GM12864 (cell line): ENCODE data around the gene PLGRKT.
"Not testable (repeated sequence)": the region's sequence is repeated elsewhere in the genome, so short reads cannot be mapped to it uniquely, and the experiment has no call there.

ENCODE experiments used
- DNase-seq: peaks from one replicate; pipeline ENCODE4 v3.0.0-alpha.2; 2011; ENCODE audit warnings: low read depth
- H3K4me3 ChIP-seq: 2 replicates; pipeline ENCODE4 v1.5.1; 2011; ENCODE audit warnings: mild to moderate bottlenecking, low read depth, low read length, control low read depth
- TF ChIP-seq, protein P1 (sequence below): IDR thresholded peaks from 2 replicates; pipeline ENCODE4 v1.5.1; 2011; ENCODE audit warnings: low read depth, mild to moderate bottlenecking, moderate library complexity, low read length, control low read depth, inconsistent platforms; ENCODE audit errors: missing control alignments

The PLGRKT gene

DNA sequence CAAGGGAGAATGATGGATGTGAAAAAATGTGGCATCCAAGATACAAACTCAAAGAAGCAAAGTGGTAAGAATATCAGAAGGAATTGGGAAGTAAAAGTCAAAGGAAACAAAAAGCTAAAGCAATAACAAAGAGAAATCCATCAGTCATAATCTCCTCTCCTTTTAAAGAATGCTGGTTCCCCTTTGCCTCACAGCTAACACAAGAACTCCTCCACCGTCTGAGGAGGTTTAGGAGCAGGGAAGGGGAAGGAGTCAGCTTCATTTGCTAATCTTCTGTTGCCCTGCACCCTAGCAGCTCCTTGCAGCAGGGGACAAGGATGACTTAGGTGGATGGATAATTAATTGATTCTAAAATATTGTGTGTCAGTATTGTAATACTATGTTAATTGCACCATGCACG lies 29.0 kb upstream of the PLGRKT start:
- H3K4me3 ChIP-seq, result no peak overlapping the region
- no peak for DNase-seq
- TF ChIP-seq, protein P1, sequence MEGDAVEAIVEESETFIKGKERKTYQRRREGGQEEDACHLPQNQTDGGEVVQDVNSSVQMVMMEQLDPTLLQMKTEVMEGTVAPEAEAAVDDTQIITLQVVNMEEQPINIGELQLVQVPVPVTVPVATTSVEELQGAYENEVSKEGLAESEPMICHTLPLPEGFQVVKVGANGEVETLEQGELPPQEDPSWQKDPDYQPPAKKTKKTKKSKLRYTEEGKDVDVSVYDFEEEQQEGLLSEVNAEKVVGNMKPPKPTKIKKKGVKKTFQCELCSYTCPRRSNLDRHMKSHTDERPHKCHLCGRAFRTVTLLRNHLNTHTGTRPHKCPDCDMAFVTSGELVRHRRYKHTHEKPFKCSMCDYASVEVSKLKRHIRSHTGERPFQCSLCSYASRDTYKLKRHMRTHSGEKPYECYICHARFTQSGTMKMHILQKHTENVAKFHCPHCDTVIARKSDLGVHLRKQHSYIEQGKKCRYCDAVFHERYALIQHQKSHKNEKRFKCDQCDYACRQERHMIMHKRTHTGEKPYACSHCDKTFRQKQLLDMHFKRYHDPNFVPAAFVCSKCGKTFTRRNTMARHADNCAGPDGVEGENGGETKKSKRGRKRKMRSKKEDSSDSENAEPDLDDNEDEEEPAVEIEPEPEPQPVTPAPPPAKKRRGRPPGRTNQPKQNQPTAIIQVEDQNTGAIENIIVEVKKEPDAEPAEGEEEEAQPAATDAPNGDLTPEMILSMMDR, result no peak

DNA sequence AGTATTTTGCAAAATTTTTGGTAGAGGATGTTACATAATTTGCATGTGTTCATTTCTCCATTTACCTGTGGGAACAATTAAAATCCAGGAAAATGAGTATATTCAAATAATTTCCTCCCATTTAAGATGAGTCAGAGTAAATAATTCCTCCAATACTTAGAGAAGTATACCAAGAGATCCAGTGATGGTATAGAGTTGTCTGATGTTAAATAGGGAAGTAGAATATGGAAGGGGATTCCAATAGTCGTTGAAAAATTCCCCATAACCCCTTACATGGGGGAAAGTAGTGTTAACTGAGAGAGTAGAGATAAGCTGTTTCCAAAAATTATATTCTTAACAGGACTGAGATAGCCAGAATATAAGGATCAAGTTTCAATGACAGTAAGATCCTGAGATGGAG lies 28.3 kb upstream of the PLGRKT start:
- no peak overlapping the region for H3K4me3 ChIP-seq
- TF ChIP-seq, protein P1, result no peak
- DNase-seq, result no peak

DNA sequence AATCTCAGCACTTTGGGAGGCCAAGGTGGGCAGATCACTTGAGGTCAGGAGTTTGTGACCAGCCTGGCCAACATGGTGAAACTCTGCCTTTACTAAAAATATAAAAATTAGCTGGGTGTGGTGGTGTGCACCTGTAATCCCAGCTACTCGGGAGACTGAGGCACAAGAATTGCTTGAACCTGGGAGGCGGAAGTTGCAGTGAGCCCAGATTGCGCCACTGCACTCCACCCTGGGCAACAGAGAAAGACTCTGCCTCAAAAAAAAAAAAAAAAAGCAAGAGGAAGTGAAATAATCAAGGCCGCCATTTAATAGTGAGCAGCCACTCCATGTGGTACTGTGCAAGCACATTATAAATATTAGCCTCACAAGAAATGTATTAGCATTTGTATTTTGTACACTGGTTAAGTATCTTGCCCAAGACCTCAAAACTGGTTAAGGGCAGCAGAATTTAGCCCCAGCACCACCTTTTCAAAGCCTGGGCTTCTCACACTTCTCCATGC lies 27.2 kb upstream of the PLGRKT start:
- not testable (repeated sequence) for H3K4me3 ChIP-seq, DNase-seq

- H3K4me3 ChIP-seq, result no peak overlapping the region
- DNase-seq, result no peak
- TF ChIP-seq, protein P1, result no peak
Measured at GRCh38 chr9:5460157-5460556, 22.4 kb upstream of the PLGRKT start.

GRCh38 chr9:5459289-5459829 lies 21.6 kb upstream of the PLGRKT start:
- no peak overlapping the region; the same call in 1 of the 2 replicates for H3K4me3 ChIP-seq
- DNase-seq, result no peak
- TF ChIP-seq, protein P1, result no peak

- TF ChIP-seq, protein P1, result no peak
- H3K4me3 ChIP-seq, result no peak overlapping the region; the same call in 1 of the 2 replicates
- DNase-seq, result no peak
Measured at GRCh38 chr9:5455181-5455580, 17.5 kb upstream of the PLGRKT start.

- no peak for DNase-seq
- H3K4me3 ChIP-seq, result no peak overlapping the region; the same call in 1 of the 2 replicates
- TF ChIP-seq, protein P1, result no peak
Measured at GRCh38 chr9:5453673-5454072, 15.9 kb upstream of the PLGRKT start.
